Common myeloid progenitor, CD34-positive (primary cell): ENCODE measurements around the gene CHRNA4.

ENCODE experiments used
- CTCF ChIA-PET: fragments of 350-600 bp; sonication (Branson Sonifier 250); formaldehyde crosslinking; loops from one replicate; lab custom pipeline; 2021; ENCODE audit warnings: antibody characterized with exemption; lab: Charles Lee
- POLR2A ChIA-PET: fragments of 350-600 bp; sonication (Branson Sonifier 250); formaldehyde crosslinking; loops from one replicate; lab custom pipeline; 2021; ENCODE audit warnings: antibody characterized with exemption; lab: Charles Lee
- DNase-seq, 3 donors: peaks; one replicate each; pipeline versions ENCODE4 v3.0.0 to v3.0.0-alpha.2; 2013
- H3K27ac ChIP-seq, 2 experiments: 1 replicate in 1 of 2; 2 replicates in 1 of 2; pipeline ENCODE4 v1.7.0; 2013; ENCODE audit warnings: inconsistent platforms in 2 of 2, low read length in 2 of 2, mild to moderate bottlenecking in 2 of 2, low read depth in 1 of 2, moderate library complexity in 1 of 2; ENCODE audit not compliant: severe bottlenecking in 2 of 2, insufficient read depth in 1 of 2, poor library complexity in 1 of 2
- H3K27me3 ChIP-seq, 5 experiments: replicated peaks in 2 of 5; 1 replicate in 3 of 5; 2 replicates in 2 of 5; pipeline versions ENCODE4 v1.6.1 to v1.7.0; 2013; ENCODE audit warnings: low read length in 4 of 5, mild to moderate bottlenecking in 2 of 5, moderate library complexity in 2 of 5, inconsistent platforms in 1 of 5; ENCODE audit not compliant: insufficient read depth in 5 of 5, control insufficient read depth in 4 of 5
- H3K36me3 ChIP-seq, 4 experiments: 1 replicate in 2 of 4; 2 replicates in 2 of 4; pipeline versions ENCODE4 v1.6.1 to v1.7.0; 2013; ENCODE audit warnings: low read length in 3 of 4, control low read depth in 1 of 4, mild to moderate bottlenecking in 1 of 4; ENCODE audit not compliant: control insufficient read depth in 4 of 4, insufficient read depth in 4 of 4
- H3K4me1 ChIP-seq, 4 experiments: 1 replicate in 3 of 4; 2 replicates in 1 of 4; pipeline versions ENCODE4 v1.6.1 to v1.7.1; 2013; ENCODE audit warnings: low read length in 3 of 4, mild to moderate bottlenecking in 3 of 4, control low read depth in 1 of 4, inconsistent platforms in 1 of 4, moderate library complexity in 1 of 4; ENCODE audit not compliant: control insufficient read depth in 4 of 4, insufficient read depth in 4 of 4; ENCODE audit errors: control extremely low read depth in 1 of 4
- H3K4me3 ChIP-seq, 7 experiments: 1 replicate in 4 of 7; 2 replicates in 3 of 7; pipeline versions ENCODE4 v1.5.1 to v1.7.0; 2013; ENCODE audit warnings: mild to moderate bottlenecking in 7 of 7, low read length in 6 of 7, moderate library complexity in 6 of 7, inconsistent platforms in 2 of 7, low read depth in 2 of 7, control low read depth in 1 of 7; ENCODE audit not compliant: insufficient read depth in 4 of 7, control insufficient read depth in 1 of 7; ENCODE audit errors: extremely low read depth in 1 of 7
- H3K9me3 ChIP-seq, 5 experiments: 1 replicate in 4 of 5; 2 replicates in 1 of 5; pipeline versions ENCODE4 v1.6.1 to v1.7.1; 2013; ENCODE audit warnings: low read length in 4 of 5, mild to moderate bottlenecking in 2 of 5, inconsistent platforms in 1 of 5, low read depth in 1 of 5, moderate library complexity in 1 of 5; ENCODE audit not compliant: control insufficient read depth in 4 of 5, insufficient read depth in 2 of 5; ENCODE audit errors: control extremely low read depth in 1 of 5
- WGBS: methylation state at CpG from one replicate; pipeline ENCODE4 v1.1.5; 2013; ENCODE audit not compliant: insufficient coverage; 5-methylcytosine and 5-hydroxymethylcytosine counted together

CHRNA4 gene

DNA sequence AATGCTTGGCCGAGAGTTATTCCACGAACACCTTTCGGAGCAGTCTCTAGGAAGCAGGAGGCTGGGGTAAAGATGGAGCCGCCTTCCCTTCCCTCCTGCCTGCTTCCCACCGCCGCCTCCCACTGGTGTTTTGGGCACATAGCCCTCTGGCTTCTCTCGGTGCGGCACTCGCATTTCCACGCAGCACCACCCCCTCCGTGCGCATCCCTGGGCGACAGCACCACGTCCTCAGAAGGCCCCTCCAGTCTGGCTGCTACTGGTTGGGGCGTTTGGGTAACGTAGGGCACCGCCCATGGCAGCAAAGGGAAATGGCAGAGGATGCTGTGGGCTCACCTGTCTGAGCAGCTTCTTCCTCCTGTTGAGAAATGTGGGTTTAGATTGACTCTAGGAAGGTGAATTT lies 65.7 kb downstream of the CHRNA4 start:
- ChIA-PET CTCF (interaction anchor here (1.3 kb wide), 1 partner anchor 15 kb away, joined by 4 read pairs; no protein-coding TSS in a partner anchor), POLR2A (no interaction called here)
- Histone ChIP-seq H3K36me3 (no peaks in the 10 kb centered on the region), H3K27ac (no peak overlapping the region), H3K9me3 (no peaks in the 10 kb centered on the region), H3K4me3 (no peak overlapping the region), H3K27me3 (peaks cover 0 to 67% (median 11%) of the 10 kb centered on the region in 5 experiments), H3K4me1 (peaks cover 0 to 1% (median 0%) of the 10 kb centered on the region in 4 experiments)
- WGBS, result 24% methylated on average over 16 of the region's 17 CpGs
- no peak for DNase-seq

DNA sequence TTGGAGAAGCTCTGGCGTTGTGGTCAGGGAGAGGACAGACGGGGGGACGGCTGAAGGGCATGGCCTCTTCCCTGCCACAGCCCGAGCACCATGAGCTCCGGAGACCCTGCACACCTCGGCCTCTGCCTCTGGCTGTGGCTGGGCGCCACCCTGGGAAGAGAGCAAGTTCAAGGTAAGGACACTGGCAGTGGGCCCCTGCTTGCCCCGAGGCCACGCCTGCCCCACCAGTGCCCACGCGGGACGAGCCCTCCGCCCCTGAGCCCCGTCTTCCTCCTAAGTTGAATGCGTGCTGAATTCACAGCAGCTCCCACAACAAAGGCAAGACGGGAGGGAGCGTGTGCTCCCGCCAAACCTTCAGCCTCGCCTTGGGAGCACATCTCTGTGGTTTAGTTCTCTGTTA lies 66.1 kb downstream of the CHRNA4 start:
- H3K36me3 ChIP-seq, result no peaks in the 10 kb centered on the region
- ChIA-PET POLR2A (no interaction called here), CTCF (interaction anchor here (1.1 to 1.3 kb wide), 2 partner anchors 15 to 29 kb away, joined by 3 to 4 read pairs; no protein-coding TSS in a partner anchor)
- H3K4me1 ChIP-seq, result peaks cover 0 to 1% (median 0%) of the 10 kb centered on the region in 4 experiments
- no peak overlapping the region for H3K4me3 ChIP-seq
- no peak overlapping the region for H3K27ac ChIP-seq
- no peak for DNase-seq
- no peaks in the 10 kb centered on the region for H3K9me3 ChIP-seq
- peaks cover 0 to 67% (median 11%) of the 10 kb centered on the region in 5 experiments for H3K27me3 ChIP-seq
- WGBS, result 65% methylated on average over 16 of the region's 19 CpGs

DNA sequence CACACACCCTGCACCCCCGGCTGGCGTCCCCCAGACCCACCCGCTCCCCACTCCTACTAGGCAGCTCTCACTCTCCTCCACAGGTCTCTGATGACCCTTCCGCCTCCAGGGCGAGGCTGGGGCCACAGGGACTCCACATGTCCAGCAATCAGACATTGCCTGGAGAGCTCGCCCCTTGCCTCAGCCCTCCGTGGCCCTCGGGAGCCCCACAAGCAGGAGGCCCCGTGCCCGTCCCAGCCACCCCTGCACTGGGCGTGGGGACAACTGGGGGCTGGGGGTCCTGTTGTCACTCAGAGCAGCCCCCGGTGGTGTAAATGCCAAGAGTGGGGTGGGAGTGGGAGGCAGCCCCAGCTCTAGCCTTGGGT lies 66.6 kb downstream of the CHRNA4 start:
- H3K9me3 ChIP-seq, result no peaks in the 10 kb centered on the region
- no peaks in the 10 kb centered on the region for H3K36me3 ChIP-seq
- WGBS, result 90% methylated on average over 12 of the region's 12 CpGs
- ChIA-PET POLR2A (no interaction called here), CTCF (interaction anchor here (1.1 to 1.6 kb wide), 2 partner anchors 28 to 70 kb away, joined by 3 to 4 read pairs; no protein-coding TSS in a partner anchor)
- peaks cover 0 to 67% (median 11%) of the 10 kb centered on the region in 5 experiments for H3K27me3 ChIP-seq
- peaks cover 0 to 1% (median 0%) of the 10 kb centered on the region in 4 experiments for H3K4me1 ChIP-seq
- no peak for DNase-seq
- H3K27ac ChIP-seq, result no peak overlapping the region
- H3K4me3 ChIP-seq, result no peak overlapping the region

GRCh38 chr20:63293871-63294535 lies 67.1 kb downstream of the CHRNA4 start:
- ChIA-PET POLR2A (no interaction called here), CTCF (interaction anchor here (1.1 to 1.6 kb wide), 2 partner anchors 28 to 70 kb away, joined by 3 to 4 read pairs; no protein-coding TSS in a partner anchor)
- Histone ChIP-seq H3K27ac (no peak overlapping the region), H3K9me3 (no peaks in the 10 kb centered on the region), H3K36me3 (peaks cover 0 to 4% (median 2%) of the 10 kb centered on the region in 4 experiments), H3K27me3 (peaks cover 0 to 61% (median 11%) of the 10 kb centered on the region in 5 experiments), H3K4me3 (no peak overlapping the region), H3K4me1 (peaks cover 0 to 1% (median 0%) of the 10 kb centered on the region in 4 experiments)
- 91% methylated on average over 11 of the region's 22 CpGs for WGBS
- DNase-seq, result no peak

DNA sequence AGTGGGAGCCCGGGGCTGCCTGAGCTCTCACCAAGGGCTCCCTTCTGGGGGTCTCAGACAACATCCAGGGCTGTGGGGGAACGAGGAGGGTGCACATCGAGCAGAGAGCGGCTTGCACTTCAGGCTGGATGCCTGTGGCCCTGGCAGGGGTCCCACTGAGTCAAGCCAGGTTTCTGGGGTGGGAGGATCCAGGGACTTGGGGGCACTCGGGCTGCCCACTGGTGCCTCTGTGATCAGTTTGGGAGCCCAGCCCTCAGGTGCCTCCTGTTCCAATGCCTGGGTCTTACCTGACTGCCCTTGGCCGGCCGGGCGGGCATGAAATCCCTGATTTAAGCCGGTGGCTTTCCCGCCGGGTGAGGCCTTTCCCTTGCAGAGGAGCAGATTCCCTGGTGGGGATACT lies 67.7 kb downstream of the CHRNA4 start:
- POLR2A ChIA-PET, result no interaction called here
- Histone ChIP-seq H3K9me3 (no peaks in the 10 kb centered on the region), H3K36me3 (peaks cover 0 to 10% (median 7%) of the 10 kb centered on the region in 4 experiments), H3K27ac (no peak overlapping the region), H3K4me3 (no peak overlapping the region), H3K27me3 (peaks cover 0 to 56% (median 11%) of the 10 kb centered on the region in 5 experiments), H3K4me1 (peaks cover 0 to 1% (median 0%) of the 10 kb centered on the region in 4 experiments)
- no peak for DNase-seq
- CTCF ChIA-PET, result interaction anchor here (1.6 kb wide), 1 partner anchor 69 kb away, joined by 4 read pairs; no protein-coding TSS in a partner anchor
- WGBS, result 76% methylated on average over 5 of the region's 11 CpGs
